Breast epithelium (tissue), 3 donors: ENCODE measurements around the gene RAB5IF.

Experiments
- CTCF ChIP-seq, 3 donors: fragments of 450-650 bp; IDR thresholded peaks; one replicate each; pipeline ENCODE4 v1.5.1; 2016 to 2017; ENCODE audit warnings: antibody characterized with exemption in 3 of 3, mild to moderate bottlenecking in 3 of 3, moderate library complexity in 3 of 3
- POLR2A ChIP-seq: fragments of 450-650 bp; IDR thresholded peaks from one replicate; pipeline ENCODE4 v1.6.1; 2016; ENCODE audit warnings: antibody characterized with exemption, mild to moderate bottlenecking, moderate library complexity
- POLR2AphosphoS5 ChIP-seq, 3 donors: sonication (generic); formaldehyde crosslinking; IDR thresholded peaks; one replicate each; pipeline ENCODE4 v1.6.1; 2017; ENCODE audit warnings: antibody characterized with exemption in 3 of 3

DNA sequence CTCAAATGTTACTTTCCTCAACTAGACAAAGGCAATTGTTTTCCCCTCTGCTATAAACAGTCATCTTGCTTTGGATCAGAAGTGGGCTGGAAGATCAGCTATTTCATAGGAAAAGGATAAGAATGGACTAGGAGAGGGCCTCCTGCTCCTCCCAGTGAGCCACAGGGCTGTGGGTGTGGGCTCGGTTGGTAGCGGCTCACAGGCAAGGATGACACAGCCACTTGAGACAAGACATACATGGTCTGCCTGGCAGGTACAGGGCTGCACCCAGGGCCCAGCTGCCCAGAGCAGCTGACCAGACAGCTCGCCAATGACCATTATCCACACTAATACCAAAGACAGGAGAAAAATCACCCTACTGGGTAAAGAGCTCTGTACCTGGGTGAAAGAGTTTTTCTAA lies 49.4 kb downstream of the RAB5IF start:
- no peak for TF ChIP-seq POLR2A
- TF ChIP-seq CTCF (IDR thresholded peaks at IDR 0.05) = no peak
- no peak for TF ChIP-seq POLR2AphosphoS5 (IDR thresholded peaks at IDR 0.05)
